Gastroesophageal sphincter (tissue), 4 donors: ENCODE data around the gene RNF150. TPM values are rescaled to one million over a fixed set of nuclear protein-coding genes. Genes with fewer than 3 reads are reported as not detected.

Source experiments
- ATAC-seq: fragments of 150-250 bp; one replicate; pipeline ENCODE4 v1.9.1; 2016; ENCODE audit warnings: mild to moderate bottlenecking, moderate library complexity
- H3K27ac ChIP-seq, 4 donors: fragments of 200-600 bp; sonication (generic) in 3 of 4; 1 replicate in 3 of 4; 2 replicates in 1 of 4; pipeline ENCODE4 v1.5.1; 2016 to 2019
- H3K27me3 ChIP-seq: fragments of 200-600 bp; sonication (generic); one replicate; pipeline ENCODE4 v1.5.1; 2019
- H3K36me3 ChIP-seq, 2 donors: fragments of 200-600 bp; sonication (generic); one replicate each; pipeline ENCODE4 v1.5.1; 2019; ENCODE audit warnings: control low read depth in 1 of 2
- H3K4me1 ChIP-seq, 3 donors: fragments of 200-600 bp; sonication (generic); 1 replicate in 2 of 3; 2 replicates in 1 of 3; pipeline ENCODE4 v1.5.1; 2016 to 2019; ENCODE audit warnings: control low read depth in 2 of 3
- H3K4me3 ChIP-seq, 2 donors: fragments of 200-600 bp; sonication (generic); one replicate each; pipeline ENCODE4 v1.5.1; 2019; ENCODE audit warnings: mild to moderate bottlenecking in 1 of 2, moderate library complexity in 1 of 2
- H3K9me3 ChIP-seq, 3 donors: fragments of 200-600 bp; sonication (generic); one replicate each; pipeline ENCODE4 v1.5.1; 2017 to 2019; ENCODE audit warnings: control low read depth in 2 of 3
- CTCF ChIP-seq, 4 experiments: fragments of 200-600 bp in 2 of 4; fragments of 450-650 bp in 2 of 4; sonication (generic) in 1 of 4; IDR thresholded peaks; one replicate each; pipeline ENCODE4 v1.5.1; 2017 to 2019; ENCODE audit warnings: antibody characterized with exemption in 4 of 4, mild to moderate bottlenecking in 2 of 4, moderate library complexity in 2 of 4
- EP300 ChIP-seq: sonication (generic); formaldehyde crosslinking; IDR thresholded peaks from one replicate; pipeline ENCODE4 v1.6.1; 2017; ENCODE audit warnings: antibody characterized with exemption, mild to moderate bottlenecking
- POLR2A ChIP-seq, 2 donors: fragments of 450-650 bp; IDR thresholded peaks; one replicate each; pipeline ENCODE4 v1.6.1; 2017; ENCODE audit warnings: antibody characterized with exemption in 2 of 2, mild to moderate bottlenecking in 2 of 2, moderate library complexity in 1 of 2
- POLR2AphosphoS5 ChIP-seq: sonication (generic); formaldehyde crosslinking; IDR thresholded peaks from one replicate; pipeline ENCODE4 v1.6.1; 2017; ENCODE audit warnings: antibody characterized with exemption
- WGBS, 2 donors: methylation state at CpG; one replicate each; pipeline ENCODE4 v1.1.5; 2018; ENCODE audit warnings: low coverage in 1 of 2; 5-methylcytosine and 5-hydroxymethylcytosine counted together
- total RNA-seq, 4 donors: library from RNA; depleted of rRNA; stranded (reverse); fragments of >200 nt; gene quantifications; one replicate each; pipeline ENCODE4 v1.1.0, GENCODE V29; 2016

RNF150 gene
- total RNA-seq, 4 donors from 2014 or later: 36.5 to 70.5 (median 59.9) TPM

DNA sequence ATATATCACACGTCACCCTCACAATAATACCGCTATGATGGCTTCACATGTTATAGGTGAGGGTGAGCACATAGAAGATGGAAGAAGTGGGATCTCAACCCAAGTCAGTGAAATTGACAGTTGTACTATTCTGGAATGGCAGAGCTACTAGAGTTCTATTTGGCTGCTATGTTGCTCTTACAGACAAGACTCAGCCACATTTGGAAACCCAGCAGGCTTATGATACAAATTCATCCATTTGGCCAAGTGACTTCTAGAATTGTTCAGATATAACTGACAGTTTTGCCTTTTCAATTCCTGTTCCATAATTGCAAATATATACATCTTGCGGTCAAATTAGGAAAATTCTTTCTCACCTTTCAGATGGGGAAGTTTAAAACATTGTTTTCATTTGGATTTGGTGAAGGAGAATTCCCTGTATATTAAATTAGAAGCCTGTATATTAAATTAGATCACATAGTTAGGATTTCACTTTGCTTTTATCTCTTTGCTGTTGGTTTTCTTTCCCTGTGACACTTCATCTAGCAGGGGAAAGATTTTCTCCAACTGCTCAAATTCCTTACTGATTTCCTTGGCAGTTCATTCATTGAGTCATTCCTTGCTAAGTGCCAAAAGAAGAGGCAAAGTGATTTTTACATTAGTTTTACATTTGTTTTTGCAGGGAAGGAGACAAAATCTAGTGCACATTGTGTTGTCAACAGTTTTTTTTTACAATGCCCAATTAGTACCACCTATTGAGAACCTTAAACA, 256.5 kb downstream of the RNF150 start:
- no peak for TF ChIP-seq POLR2A (IDR thresholded peaks at IDR 0.05)
- TF ChIP-seq POLR2AphosphoS5: no peak
- no peak for TF ChIP-seq EP300
- H3K27me3 ChIP-seq: no peaks in the 10 kb centered on the region
- no peaks in the 10 kb centered on the region for H3K36me3 ChIP-seq
- peaks cover 0 to 28% (median 6%) of the 10 kb centered on the region in 3 donors for H3K4me1 ChIP-seq
- no peak overlapping the region for H3K4me3 ChIP-seq
- WGBS, 2 donors: 56 to 90% methylated on average over 1 to 3 of the region's 3 CpGs
- ATAC-seq: no peak
- no peaks in the 10 kb centered on the region for H3K9me3 ChIP-seq
- no peak overlapping the region for H3K27ac ChIP-seq

DNA sequence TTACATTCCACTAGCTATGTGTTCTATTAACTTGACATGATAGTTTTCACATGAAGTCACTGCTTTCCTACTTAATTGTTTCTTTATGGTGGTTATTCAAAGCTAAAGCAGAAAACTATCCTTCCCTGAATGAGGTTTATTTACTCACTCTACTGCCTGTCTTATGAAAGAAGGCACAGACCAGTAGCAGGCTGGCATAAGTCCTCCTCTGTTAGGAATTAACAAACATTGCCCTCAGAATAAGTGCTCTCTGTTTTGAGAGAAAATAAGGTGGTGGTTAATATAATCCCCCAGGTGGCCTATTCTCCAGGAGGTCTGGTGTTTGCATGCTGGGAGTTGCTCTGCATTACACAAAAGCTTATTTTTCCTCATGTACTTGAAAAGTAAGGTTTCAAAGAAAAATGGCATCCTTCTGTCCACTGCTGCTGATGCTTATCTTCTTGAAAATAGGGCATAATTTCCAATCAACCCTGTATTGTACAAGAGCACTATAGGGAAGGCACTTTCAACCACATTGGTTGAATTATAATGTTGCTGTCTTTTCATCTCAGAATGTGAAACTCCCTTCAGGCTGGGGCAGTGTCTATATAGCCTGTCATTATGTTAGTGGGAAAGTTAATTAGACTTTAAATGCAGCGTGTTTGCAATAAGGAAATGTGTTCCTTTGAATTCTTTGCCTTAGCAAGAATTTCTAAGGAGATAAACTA, 257.4 kb downstream of the RNF150 start:
- Histone ChIP-seq H3K36me3 (no peaks in the 10 kb centered on the region), H3K4me3 (no peak overlapping the region), H3K9me3 (no peaks in the 10 kb centered on the region), H3K27ac (no peak overlapping the region), H3K27me3 (no peaks in the 10 kb centered on the region), H3K4me1 (peaks cover 0 to 33% (median 9%) of the 10 kb centered on the region in 3 donors)
- no peak for ATAC-seq
- WGBS, 2 donors: 63 to 82% methylated on average over 1 of the region's 1 CpG
- TF ChIP-seq POLR2AphosphoS5 (no peak), POLR2A (IDR thresholded peaks at IDR 0.05) (no peak), EP300 (no peak), CTCF (IDR thresholded peaks at IDR 0.05) (no peak)

DNA sequence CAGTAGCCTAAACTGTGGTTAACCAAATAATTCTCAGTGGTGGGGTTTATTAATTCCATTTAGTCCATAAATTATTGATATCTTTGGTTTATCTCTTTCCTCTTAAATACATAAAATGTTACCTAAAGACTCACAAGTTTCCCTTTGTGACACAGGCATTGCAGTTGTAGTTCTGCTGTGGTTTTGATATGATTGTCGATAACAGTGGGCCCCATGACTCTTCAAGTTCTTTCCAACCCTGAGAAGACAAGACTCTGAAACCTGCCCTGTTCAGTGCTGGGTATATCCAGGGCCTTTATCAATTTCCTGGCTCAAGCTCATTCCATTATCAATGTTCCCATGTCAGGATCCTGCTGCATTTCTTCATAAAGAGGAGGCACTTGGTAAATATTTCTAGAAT, 259.2 kb downstream of the RNF150 start:
- no peak for TF ChIP-seq CTCF (IDR thresholded peaks at IDR 0.05)
- no peak for TF ChIP-seq POLR2AphosphoS5
- no peak for TF ChIP-seq POLR2A (IDR thresholded peaks at IDR 0.05)
- TF ChIP-seq EP300: no peak
- no peak overlapping the region for H3K27ac ChIP-seq
- no peak overlapping the region for H3K4me3 ChIP-seq
- H3K27me3 ChIP-seq: no peaks in the 10 kb centered on the region
- WGBS, 2 donors: 93 to 100% methylated on average over 1 of the region's 1 CpG
- H3K4me1 ChIP-seq: peaks cover 0 to 33% (median 9%) of the 10 kb centered on the region in 3 donors
- ATAC-seq: no peak
- no peaks in the 10 kb centered on the region for H3K36me3 ChIP-seq
- no peaks in the 10 kb centered on the region for H3K9me3 ChIP-seq

DNA sequence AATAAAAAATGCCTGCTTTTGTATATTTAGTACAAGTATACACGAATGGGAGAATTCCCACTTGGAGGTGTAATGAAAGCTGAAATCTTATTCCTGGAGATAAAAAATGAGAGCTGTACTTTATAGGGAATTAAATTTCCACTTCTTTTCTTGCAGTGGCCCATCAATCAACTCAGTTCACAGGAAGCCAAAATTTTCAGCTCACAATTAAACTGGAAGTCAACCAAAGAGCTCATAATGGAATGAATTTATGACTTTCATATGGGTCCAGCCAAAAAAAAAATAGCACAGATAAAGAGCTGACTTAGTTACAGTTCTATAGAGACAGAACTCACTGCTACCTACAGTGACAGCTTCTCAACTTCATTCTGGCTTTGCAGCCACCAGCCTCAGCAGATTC, 261.9 kb downstream of the RNF150 start:
- TF ChIP-seq POLR2AphosphoS5 (no peak), CTCF (IDR thresholded peaks at IDR 0.05) (no peak), POLR2A (IDR thresholded peaks at IDR 0.05) (no peak), EP300 (no peak)
- no peak overlapping the region for H3K4me3 ChIP-seq
- H3K27ac ChIP-seq: no peak overlapping the region
- peaks cover 0 to 15% of the 10 kb centered on the region in 2 donors for H3K36me3 ChIP-seq
- peaks cover 0 to 33% (median 4%) of the 10 kb centered on the region in 3 donors for H3K4me1 ChIP-seq
- H3K9me3 ChIP-seq: no peaks in the 10 kb centered on the region
- WGBS, 2 donors: 13 to 38% methylated on average over 1 of the region's 1 CpG
- no peak for ATAC-seq
- H3K27me3 ChIP-seq: no peaks in the 10 kb centered on the region

DNA sequence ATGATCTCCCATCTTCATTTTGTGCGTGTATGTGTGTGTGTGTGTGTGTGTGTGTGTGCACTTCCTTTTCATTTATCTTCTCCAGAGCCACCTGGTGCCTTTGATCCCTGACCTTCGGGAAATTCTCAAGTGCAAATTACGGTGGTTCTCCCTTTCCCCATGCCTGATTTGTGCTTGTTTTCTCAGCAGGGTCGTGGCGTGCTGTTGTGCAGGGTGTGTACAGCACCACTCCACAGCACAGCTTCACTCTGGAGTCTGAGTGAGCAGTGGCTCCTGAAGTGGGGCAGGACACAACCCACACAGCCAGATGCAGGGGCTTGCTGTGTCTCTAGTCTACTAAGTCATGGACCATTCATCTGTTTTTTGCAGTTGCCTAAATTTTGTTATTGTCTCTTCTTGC, 262.8 kb downstream of the RNF150 start:
- H3K9me3 ChIP-seq: no peaks in the 10 kb centered on the region
- peaks cover 0 to 34% (median 7%) of the 10 kb centered on the region in 3 donors for H3K4me1 ChIP-seq
- no peak overlapping the region for H3K4me3 ChIP-seq
- no peaks in the 10 kb centered on the region for H3K27me3 ChIP-seq
- TF ChIP-seq CTCF (IDR thresholded peaks at IDR 0.05) (no peak), POLR2AphosphoS5 (no peak), EP300 (no peak), POLR2A (IDR thresholded peaks at IDR 0.05) (no peak)
- no peak for ATAC-seq
- H3K27ac ChIP-seq: no peak overlapping the region
- WGBS, 2 donors: 58 to 72% methylated on average over 5 of the region's 5 CpGs
- H3K36me3 ChIP-seq: peaks cover 0 to 15% of the 10 kb centered on the region in 2 donors
